ENCODE data around the gene CCDC87.

The CCDC87 gene

GRCh38 chr11:66636411-66636810 lies 43.5 kb upstream of the CCDC87 start:
- no peak for TF ChIP-seq CTCF (IDR thresholded peaks at IDR 0.05)
- no peak for TF ChIP-seq ZFX (IDR thresholded peaks at IDR 0.05; ENCODE audit: borderline replicate concordance)
- peak overlapping the region; percentile 86 for H3K27ac ChIP-seq

DNA sequence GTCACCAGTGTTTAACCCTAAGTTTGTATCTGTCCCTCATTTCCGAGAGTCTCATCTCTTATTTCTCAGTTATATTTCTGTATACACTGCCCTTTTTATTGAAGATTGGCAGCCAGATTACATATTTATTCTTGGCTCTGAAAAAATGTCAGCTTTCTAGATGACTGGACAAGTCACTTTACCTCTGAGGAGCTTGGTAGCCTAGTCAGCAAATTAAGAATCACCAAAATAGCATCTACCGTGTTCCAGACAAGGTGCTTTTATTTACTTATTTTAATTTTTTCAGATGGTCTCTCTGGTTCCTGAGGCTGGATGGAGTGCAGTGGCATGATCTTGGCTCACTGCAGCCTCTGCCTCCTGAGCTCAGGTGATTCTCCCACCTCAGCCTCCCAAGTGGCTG lies 40.1 kb upstream of the CCDC87 start:
- TF ChIP-seq CTCF (IDR thresholded peaks at IDR 0.05), result no peak
- TF ChIP-seq ZFX (IDR thresholded peaks at IDR 0.05; ENCODE audit: borderline replicate concordance), result no peak
- H3K27ac ChIP-seq, result no peak overlapping the region; the same call in 1 of the 2 replicates

- TF ChIP-seq ZFX (IDR thresholded peaks at IDR 0.05; ENCODE audit: borderline replicate concordance) (no peak), CTCF (IDR thresholded peaks at IDR 0.05) (no peak)
- H3K27ac ChIP-seq, result peak overlapping the region; percentile 20; the same call in 1 of the 2 replicates
Measured at GRCh38 chr11:66631883-66632282, 39.0 kb upstream of the CCDC87 start.

GRCh38 chr11:66629356-66629755 lies 36.5 kb upstream of the CCDC87 start:
- TF ChIP-seq CTCF (IDR thresholded peaks at IDR 0.05) (no peak), ZFX (IDR thresholded peaks at IDR 0.05; ENCODE audit: borderline replicate concordance) (no peak)

GRCh38 chr11:66628061-66628603 lies 35.3 kb upstream of the CCDC87 start:
- TF ChIP-seq ZFX (IDR thresholded peaks at IDR 0.05; ENCODE audit: borderline replicate concordance) (no peak), CTCF (IDR thresholded peaks at IDR 0.05) (no peak)
- H3K27ac ChIP-seq, result no peak overlapping the region

More at GRCh38 chr11:66629356-66629755, 36.5 kb upstream of the CCDC87 start:
- H3K27ac ChIP-seq, result no peak overlapping the region

DNA sequence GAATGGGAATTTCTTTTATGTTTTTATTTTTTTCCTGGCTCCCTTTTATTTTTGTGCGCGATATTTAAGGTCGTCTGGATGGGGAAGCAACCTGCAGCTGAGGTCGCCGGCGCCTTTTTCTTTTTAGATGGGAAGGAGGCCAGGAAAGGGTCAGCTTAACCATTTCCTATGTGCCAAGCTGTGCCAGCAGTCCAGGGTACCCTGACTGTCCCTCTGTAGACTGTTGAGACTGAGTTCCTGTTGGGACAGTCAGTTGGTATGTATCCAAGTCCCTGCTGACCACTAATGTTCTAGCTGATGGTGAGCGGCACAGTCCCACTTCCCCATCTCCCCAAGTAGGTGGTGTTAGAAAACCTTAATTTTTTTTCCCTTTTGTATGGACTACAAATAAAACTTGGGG lies 34.1 kb upstream of the CCDC87 start:
- TF ChIP-seq CTCF (IDR thresholded peaks at IDR 0.05), result no peak
- H3K27ac ChIP-seq, result no peak overlapping the region

DNA sequence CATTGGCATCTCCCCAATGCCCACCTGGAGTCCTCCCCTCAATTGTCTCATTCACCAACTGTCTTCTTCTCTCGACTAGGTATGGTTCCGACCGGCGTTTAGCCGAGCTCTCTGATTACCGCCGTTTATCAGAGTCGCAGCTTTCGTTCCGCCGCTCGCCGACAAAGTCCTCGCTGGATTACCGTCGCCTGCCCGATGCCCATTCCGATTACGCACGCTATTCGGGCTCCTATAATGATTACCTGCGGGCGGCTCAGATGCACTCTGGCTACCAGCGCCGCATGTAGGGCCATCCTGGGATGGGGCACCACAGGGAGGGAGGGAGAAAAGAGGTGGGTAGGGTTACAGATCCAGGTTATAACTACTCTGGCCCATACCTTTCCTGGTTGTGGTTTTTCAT lies 33.5 kb upstream of the CCDC87 start:
- no peak overlapping the region for H3K27ac ChIP-seq
- TF ChIP-seq CTCF (IDR thresholded peaks at IDR 0.05) (no peak), ZFX (IDR thresholded peaks at IDR 0.05; ENCODE audit: borderline replicate concordance) (no peak)
